Pancreas (tissue), 10 donors: ENCODE data around the gene ISYNA1. TPM values are rescaled to one million over a fixed set of nuclear protein-coding genes. Genes with fewer than 3 reads are reported as not detected.

Experiments used
- ATAC-seq, 4 donors: fragments of 200-7000 bp; cut with Tn5 transposase; one replicate each; pipeline versions ENCODE4 v1.8.0 to v1.9.1; 2020; ENCODE audit warnings: mild to moderate bottlenecking in 4 of 4, moderate library complexity in 4 of 4
- DNase-seq, 6 donors: peaks; one replicate each; pipeline ENCODE4 v3.0.0-alpha.2; 2020
- FAIRE-seq: peaks from 2 replicates; lab custom pipeline; 2012; peaks lifted over from hg19 to GRCh38; lab: Jason Lieb, UNC
- H3K27ac ChIP-seq, 4 donors: fragments of 200-600 bp; sonication (generic); 1 replicate in 3 of 4; 2 replicates in 1 of 4; pipeline versions ENCODE4 v1.5.0 to v1.8.0; 2020
- H3K27me3 ChIP-seq, 4 donors: fragments of 200-600 bp; one replicate each; pipeline ENCODE4 v1.8.0; 2021
- H3K36me3 ChIP-seq, 3 donors: fragments of 200-600 bp; sonication (generic) in 1 of 3; one replicate each; pipeline versions ENCODE4 v1.5.0 to v1.8.0; 2020 to 2021
- H3K4me1 ChIP-seq, 3 donors: fragments of 200-600 bp; one replicate each; pipeline ENCODE4 v1.8.0; 2021
- H3K4me3 ChIP-seq, 4 donors: fragments of 200-600 bp; sonication (generic) in 2 of 4; one replicate each; pipeline versions ENCODE4 v1.5.0 to v1.8.0; 2020 to 2021
- H3K9me3 ChIP-seq, 4 donors: fragments of 200-600 bp; one replicate each; pipeline ENCODE4 v1.8.0; 2021
- WGBS, 2 donors: extraction: QIAGEN DNeasy Blood & Tissue Kit; methylation state at CpG; one replicate each; pipeline ENCODE4 v1.1.7; 2013; 5-methylcytosine and 5-hydroxymethylcytosine counted together
- intact Hi-C, 3 donors: fragments of 100-400 bp; cut with DNase I; formaldehyde crosslinking; loops; one replicate each; pipeline versions ENCODE4 v1.11.1 to v1.14.2; 2022
- microRNA-seq, 2 donors: library from miRNA; unstranded; fragments of <30 nt; microRNA quantifications; one replicate each; pipeline versions ENCODE4 to v1.1.0, GENCODE V29; 2019 to 2020
- polyA plus RNA-seq, 2 donors: library from polyadenylated mRNA; stranded (reverse); fragments of 200-250 nt; gene quantifications; one replicate each; pipeline ENCODE4 v1.2.3, GENCODE V29; 2013
- total RNA-seq, 6 donors: library from RNA; stranded (reverse); fragmentation: NEBNext Ultra II Directional in 4 of 6; extraction: Animal tissue kit (Norgen Biotek cat#: 25700) in 4 of 6; gene quantifications; one replicate each; pipeline versions ENCODE4 v1.2.1 to v1.2.4, GENCODE V29; 2021 to 2023
- TF ChIP-seq, protein P1 (sequence below), 4 donors: fragments of 200-600 bp; sonication (generic) in 3 of 4; IDR thresholded peaks; one replicate each; pipeline versions ENCODE4 v1.5.0 to v1.8.0; 2021; ENCODE audit warnings: antibody characterized with exemption in 4 of 4
- donor health status: healthy with polysubstance abuse.
- donor health status: DM: no; HTN: no; CAD: no; lungs with moderate emphysema.
- donor health status: DM: no; HTN: no; CAD: no.
- donor health status: control.
- donor health status: control.
- donor health status: Bipolar disorder and iron deficiency.
- donor health status: DM: yes; HTN: yes; CAD: no.
- donor health status: DM: no; HTN: no; CAD: no.
- donor health status: DM: no; HTN: no; CAD: no.
- donor health status: DM: yes; HTN: yes; CAD: no.

ISYNA1 gene
- total and polyA plus RNA-seq, 8 donors, result 26.1 to 309 (median 48.2) TPM

DNA sequence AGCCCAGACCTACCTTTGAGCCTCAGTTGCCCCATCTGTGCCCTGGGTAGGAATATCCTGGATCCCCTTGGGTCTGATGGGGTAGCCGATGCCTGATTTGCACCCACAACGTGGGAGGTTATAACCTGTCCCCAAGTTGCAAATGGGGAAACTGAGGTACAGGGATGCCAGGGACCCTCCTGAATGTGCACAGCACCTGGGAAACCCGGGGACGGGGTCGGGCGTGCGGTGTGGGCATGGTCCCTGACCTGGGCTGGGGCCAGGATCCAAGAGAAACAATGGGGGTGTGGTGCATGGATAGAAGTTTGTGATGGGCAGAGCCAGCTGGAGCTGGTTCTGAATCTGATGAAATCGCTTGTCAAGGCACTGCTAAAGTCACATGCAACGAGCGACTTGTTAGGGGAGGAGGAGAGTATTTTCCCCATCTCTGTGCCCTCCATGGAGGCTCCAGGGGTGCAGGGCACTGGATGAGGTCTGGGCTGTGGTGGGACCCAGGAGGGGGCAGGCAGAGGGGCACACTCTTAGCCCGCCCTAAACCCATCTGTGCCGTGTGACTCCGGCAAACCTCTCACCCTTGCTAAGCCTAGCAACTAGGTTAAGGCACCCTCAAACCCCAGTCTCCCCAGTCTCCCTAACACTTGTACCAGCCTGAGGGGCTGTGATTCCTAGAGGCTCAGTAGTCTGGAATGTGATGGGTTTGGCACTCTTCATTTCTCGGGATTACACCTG, 51.2 kb downstream of the ISYNA1 start:
- FAIRE-seq (no peak), DNase-seq (peak in 1 of 6 donors; percentile 65), ATAC-seq (peak in 3 of 4 donors; percentile 4 to 8 (median 6))
- Histone ChIP-seq H3K36me3 (peaks cover 0 to 18% (median 0%) of the 10 kb centered on the region in 3 donors), H3K4me3 (peak overlapping the region; percentile 36 to 86 (median 52)), H3K27ac (peak overlapping the region; percentile 48 to 82 (median 70)), H3K4me1 (peaks cover 7 to 20% (median 10%) of the 10 kb centered on the region in 3 donors), H3K27me3 (no peaks in the 10 kb centered on the region), H3K9me3 (no peaks in the 10 kb centered on the region)
- 44 to 46% methylated on average over 13 to 14 of the region's 14 CpGs for WGBS, 2 donors
- TF ChIP-seq, protein P1, sequence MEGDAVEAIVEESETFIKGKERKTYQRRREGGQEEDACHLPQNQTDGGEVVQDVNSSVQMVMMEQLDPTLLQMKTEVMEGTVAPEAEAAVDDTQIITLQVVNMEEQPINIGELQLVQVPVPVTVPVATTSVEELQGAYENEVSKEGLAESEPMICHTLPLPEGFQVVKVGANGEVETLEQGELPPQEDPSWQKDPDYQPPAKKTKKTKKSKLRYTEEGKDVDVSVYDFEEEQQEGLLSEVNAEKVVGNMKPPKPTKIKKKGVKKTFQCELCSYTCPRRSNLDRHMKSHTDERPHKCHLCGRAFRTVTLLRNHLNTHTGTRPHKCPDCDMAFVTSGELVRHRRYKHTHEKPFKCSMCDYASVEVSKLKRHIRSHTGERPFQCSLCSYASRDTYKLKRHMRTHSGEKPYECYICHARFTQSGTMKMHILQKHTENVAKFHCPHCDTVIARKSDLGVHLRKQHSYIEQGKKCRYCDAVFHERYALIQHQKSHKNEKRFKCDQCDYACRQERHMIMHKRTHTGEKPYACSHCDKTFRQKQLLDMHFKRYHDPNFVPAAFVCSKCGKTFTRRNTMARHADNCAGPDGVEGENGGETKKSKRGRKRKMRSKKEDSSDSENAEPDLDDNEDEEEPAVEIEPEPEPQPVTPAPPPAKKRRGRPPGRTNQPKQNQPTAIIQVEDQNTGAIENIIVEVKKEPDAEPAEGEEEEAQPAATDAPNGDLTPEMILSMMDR (IDR thresholded peaks at IDR 0.05), result no peak
- intact Hi-C loops, result no loop called here

DNA sequence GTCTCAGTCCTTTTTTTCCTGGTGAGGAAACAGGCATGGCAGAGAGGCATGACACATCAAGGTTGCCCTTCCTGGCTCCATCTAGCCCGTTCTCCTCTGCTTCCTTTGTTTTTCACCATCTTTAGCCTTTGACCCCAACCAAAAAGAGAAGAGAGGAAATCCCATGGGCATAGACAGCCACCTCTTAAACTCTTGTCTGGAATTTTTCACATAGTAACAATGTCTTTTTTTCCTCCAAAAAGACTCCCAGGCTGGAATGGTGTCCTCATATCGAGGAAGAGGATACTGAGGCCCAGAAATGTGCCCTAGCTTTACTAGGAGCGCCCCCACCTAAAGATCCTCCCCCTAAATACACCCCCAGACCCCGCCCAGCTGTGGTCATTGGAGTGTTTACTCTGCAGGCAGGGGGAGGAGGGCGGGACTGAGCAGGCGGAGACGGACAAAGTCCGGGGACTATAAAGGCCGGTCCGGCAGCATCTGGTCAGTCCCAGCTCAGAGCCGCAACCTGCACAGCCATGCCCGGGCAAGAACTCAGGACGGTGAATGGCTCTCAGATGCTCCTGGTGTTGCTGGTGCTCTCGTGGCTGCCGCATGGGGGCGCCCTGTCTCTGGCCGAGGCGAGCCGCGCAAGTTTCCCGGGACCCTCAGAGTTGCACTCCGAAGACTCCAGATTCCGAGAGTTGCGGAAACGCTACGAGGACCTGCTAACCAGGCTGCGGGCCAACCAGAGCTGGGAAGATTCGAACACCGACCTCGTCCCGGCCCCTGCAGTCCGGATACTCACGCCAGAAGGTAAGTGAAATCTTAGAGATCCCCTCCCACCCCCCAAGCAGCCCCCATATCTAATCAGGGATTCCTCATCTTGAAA, 52.0 kb downstream of the ISYNA1 start, which contains the start of gene GDF15:
Gene GDF15, plus strand, starts transcription at position 484 of the 868 bp plus-strand sequence. Its CDS starts 32 bp downstream, at position 516.
- Histone ChIP-seq H3K27me3 (no peaks in the 10 kb centered on the region), H3K9me3 (no peaks in the 10 kb centered on the region), H3K4me1 (peaks cover 7 to 20% (median 10%) of the 10 kb centered on the region in 3 donors), H3K4me3 (peak within 1 kb of the TSS; percentile 36 to 86 (median 52)), H3K36me3 (peaks cover 0 to 18% (median 0%) of the 10 kb centered on the region in 3 donors), H3K27ac (peak within 1 kb of the TSS; percentile 48 to 82 (median 70))
- ATAC-seq (peak; percentile 70 to 83 (median 82)), FAIRE-seq (no peak), DNase-seq (peak; percentile 93 to 98 (median 95))
- TF ChIP-seq, protein P1 (IDR thresholded peaks at IDR 0.05), result peak; percentile 41 to 69 (median 60)
- WGBS, 2 donors, result 14 to 18% methylated on average over 32 to 33 of the region's 33 CpGs
- intact Hi-C loops, result no loop called here

DNA sequence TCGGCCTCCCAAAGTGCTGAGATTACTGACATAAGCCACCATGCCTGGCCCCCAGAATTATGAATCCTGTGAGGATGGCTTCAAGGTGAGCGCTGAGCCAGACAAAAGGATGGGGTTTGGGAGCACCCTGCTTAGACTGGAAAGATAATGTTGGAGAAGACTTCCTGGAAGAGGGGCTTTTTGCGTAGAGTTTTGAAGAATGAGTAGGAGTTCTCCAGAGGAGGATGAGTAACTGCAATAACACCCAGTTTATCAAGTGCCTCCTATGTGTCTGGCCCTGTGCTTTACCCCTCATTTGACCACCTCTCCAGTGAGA, 52.6 kb downstream of the ISYNA1 start:
- TF ChIP-seq, protein P1 (IDR thresholded peaks at IDR 0.05), result no peak

DNA sequence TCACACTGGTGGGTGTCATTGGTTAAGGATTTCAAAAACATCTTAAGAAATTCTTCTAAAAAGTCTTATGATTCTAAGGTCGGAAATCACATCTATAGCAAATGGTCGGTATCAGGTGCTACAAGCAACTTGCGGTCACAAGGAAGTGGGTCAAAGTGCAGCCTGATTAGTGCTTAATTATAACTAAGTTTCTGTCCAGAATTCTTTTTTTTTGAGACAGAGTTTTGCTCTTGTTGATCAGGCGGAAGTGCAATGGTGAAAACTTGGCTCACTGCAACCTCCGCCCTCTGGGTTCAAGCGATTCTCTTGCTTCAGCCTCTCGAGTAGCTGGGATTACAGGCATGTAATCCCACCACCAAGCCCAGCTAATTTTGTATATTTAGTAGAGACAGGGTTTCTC, 53.2 kb downstream of the ISYNA1 start:
- intact Hi-C loops, result no loop called here
- Histone ChIP-seq H3K27me3 (no peaks in the 10 kb centered on the region), H3K4me1 (peaks cover 12 to 32% (median 15%) of the 10 kb centered on the region in 3 donors)

More for the DNA sequence above, 52.6 kb downstream of the ISYNA1 start:
- WGBS, 2 donors, result 91 to 92% methylated on average over 3 of the region's 3 CpGs
- no peaks in the 10 kb centered on the region for H3K9me3 ChIP-seq
- intact Hi-C loops, result no loop called here
- DNase-seq, result no peak
- H3K36me3 ChIP-seq, result peaks cover 0 to 18% (median 0%) of the 10 kb centered on the region in 3 donors
- peak overlapping the region in 3 of 4 donors; percentile 48 to 82 (median 81) for H3K27ac ChIP-seq
- H3K4me3 ChIP-seq, result no peak overlapping the region
- ATAC-seq, result no peak
- no peak for FAIRE-seq
- no peaks in the 10 kb centered on the region for H3K27me3 ChIP-seq
- peaks cover 10 to 26% (median 13%) of the 10 kb centered on the region in 3 donors for H3K4me1 ChIP-seq

More for the DNA sequence above, 53.2 kb downstream of the ISYNA1 start:
- no peak overlapping the region for H3K4me3 ChIP-seq
- DNase-seq (no peak), FAIRE-seq (no peak), ATAC-seq (no peak)
- H3K27ac ChIP-seq, result peak overlapping the region in 3 of 4 donors; percentile 48 to 82 (median 81)
- 29 to 43% methylated on average over 7 of the region's 7 CpGs for WGBS, 2 donors
- H3K9me3 ChIP-seq, result no peaks in the 10 kb centered on the region
- TF ChIP-seq, protein P1 (IDR thresholded peaks at IDR 0.05), result no peak
- peaks cover 0 to 18% (median 0%) of the 10 kb centered on the region in 3 donors for H3K36me3 ChIP-seq

Small RNA genes within 50 kb of the gene (microRNA-seq; reads per million reads assigned to microRNA genes)
- gene MIR3189, result 0 to 0.59 reads per million in 2 donors

Other genes with a start within 250 kb of the ISYNA1 start
- gene MPV17L2, start 244.9 kb downstream of the ISYNA1 start, total RNA-seq, result 1 to 10 TPM; 2.8 to 6.2 (median 4.0) TPM
- gene MPV17L2, start 244.9 kb downstream of the ISYNA1 start, polyA plus RNA-seq, result 10 to 100 TPM in 1 of 2 donors, 1 to 10 TPM in 1; 9.9 to 10.4 TPM
- 1 to 10 TPM in 5 of 6 donors, under 1 TPM in 1; 0.79 to 2.6 (median 1.6) TPM for gene RAB3A, start 234.1 kb downstream of the ISYNA1 start, total RNA-seq
- gene RAB3A, start 234.1 kb downstream of the ISYNA1 start, polyA plus RNA-seq, result 1 to 10 TPM; 2.3 to 4.4 TPM
- under 1 TPM in 5 of 6 donors, not detected in 1; 0.12 to 0.59 (median 0.37) TPM for gene PDE4C, start 211.7 kb downstream of the ISYNA1 start, total RNA-seq
- gene PDE4C, start 211.7 kb downstream of the ISYNA1 start, polyA plus RNA-seq, result 1 to 10 TPM in 1 of 2 donors, under 1 TPM in 1; 0.16 to 1.3 TPM
- gene IQCN, start 163.7 kb downstream of the ISYNA1 start, total RNA-seq, result 1 to 10 TPM; 1.0 to 5.6 (median 1.6) TPM
- gene IQCN, start 163.7 kb downstream of the ISYNA1 start, polyA plus RNA-seq, result 10 to 100 TPM; 14.7 to 25.3 TPM
- gene JUND, start 156.5 kb downstream of the ISYNA1 start, total RNA-seq, result 100 to 1,000 TPM in 5 of 6 donors, 10 to 100 TPM in 1; 86.8 to 181 (median 137) TPM
- 100 to 1,000 TPM; 111 to 128 TPM for gene JUND, start 156.5 kb downstream of the ISYNA1 start, polyA plus RNA-seq
- 10 to 100 TPM; 16.5 to 39.0 (median 33.4) TPM for gene LSM4, start 115.1 kb downstream of the ISYNA1 start, total RNA-seq
- gene LSM4, start 115.1 kb downstream of the ISYNA1 start, polyA plus RNA-seq, result 10 to 100 TPM; 65.9 to 67.9 TPM
- gene PGPEP1, start 97.5 kb downstream of the ISYNA1 start, total RNA-seq, result 10 to 100 TPM; 32.9 to 44.4 (median 37.1) TPM
- 10 to 100 TPM; 10.4 to 20.7 TPM for gene PGPEP1, start 97.5 kb downstream of the ISYNA1 start, polyA plus RNA-seq
- gene GDF15, start 52.0 kb downstream of the ISYNA1 start, total RNA-seq, result 100 to 1,000 TPM in 2 of 6 donors, 10 to 100 TPM in 4; 33.3 to 277 (median 43.5) TPM
- 10 to 100 TPM; 28.1 to 57.7 TPM for gene GDF15, start 52.0 kb downstream of the ISYNA1 start, polyA plus RNA-seq
- 1 to 10 TPM in 3 of 6 donors, under 1 TPM in 3; 0.14 to 6.1 (median 1.2) TPM for gene LRRC25, start 40.5 kb downstream of the ISYNA1 start, total RNA-seq
- gene LRRC25, start 40.5 kb downstream of the ISYNA1 start, polyA plus RNA-seq, result 1 to 10 TPM in 1 of 2 donors, under 1 TPM in 1; 0.85 to 1.0 TPM
- 10 to 100 TPM; 20.5 to 33.8 (median 23.7) TPM for gene SSBP4, start 18.7 kb downstream of the ISYNA1 start, total RNA-seq
- gene SSBP4, start 18.7 kb downstream of the ISYNA1 start, polyA plus RNA-seq, result 100 to 1,000 TPM in 1 of 2 donors, 10 to 100 TPM in 1; 77.5 to 116 TPM
- gene ELL, start 83.9 kb upstream of the ISYNA1 start, total RNA-seq, result 10 to 100 TPM in 1 of 6 donors, 1 to 10 TPM in 5; 5.8 to 10.5 (median 9.3) TPM
- gene ELL, start 83.9 kb upstream of the ISYNA1 start, polyA plus RNA-seq, result 10 to 100 TPM; 10.3 to 13.4 TPM
- gene FKBP8, start 105.4 kb upstream of the ISYNA1 start, total RNA-seq, result 100 to 1,000 TPM in 2 of 6 donors, 10 to 100 TPM in 4; 73.8 to 104 (median 87.9) TPM
- 100 to 1,000 TPM; 198 to 218 TPM for gene FKBP8, start 105.4 kb upstream of the ISYNA1 start, polyA plus RNA-seq
- gene KXD1, start 119.7 kb upstream of the ISYNA1 start, total RNA-seq, result 10 to 100 TPM; 33.4 to 46.2 (median 41.9) TPM
- 10 to 100 TPM; 48.7 to 66.9 TPM for gene KXD1, start 119.7 kb upstream of the ISYNA1 start, polyA plus RNA-seq
- gene UBA52, start 133.7 kb upstream of the ISYNA1 start, total RNA-seq, result 100 to 1,000 TPM; 522 to 838 (median 679) TPM
- gene UBA52, start 133.7 kb upstream of the ISYNA1 start, polyA plus RNA-seq, result 100 to 1,000 TPM; 402 to 680 TPM
- 10 to 100 TPM; 30.0 to 46.2 (median 36.1) TPM for gene REX1BD, start 150.7 kb upstream of the ISYNA1 start, total RNA-seq
- 100 to 1,000 TPM; 122 to 158 TPM for gene REX1BD, start 150.7 kb upstream of the ISYNA1 start, polyA plus RNA-seq
- 1 to 10 TPM in 5 of 6 donors, under 1 TPM in 1; 0.87 to 9.1 (median 4.1) TPM for gene CRLF1, start 168.7 kb upstream of the ISYNA1 start, total RNA-seq
- 10 to 100 TPM in 1 of 2 donors, 1 to 10 TPM in 1; 9.6 to 20.3 TPM for gene CRLF1, start 168.7 kb upstream of the ISYNA1 start, polyA plus RNA-seq
- gene TMEM59L, start 174.7 kb upstream of the ISYNA1 start, total RNA-seq, result 1 to 10 TPM in 2 of 6 donors, under 1 TPM in 4; 0.56 to 4.4 (median 0.94) TPM
- 1 to 10 TPM; 5.2 to 8.9 TPM for gene TMEM59L, start 174.7 kb upstream of the ISYNA1 start, polyA plus RNA-seq
- 1 to 10 TPM; 4.6 to 7.8 (median 6.0) TPM for gene KLHL26, start 198.9 kb upstream of the ISYNA1 start, total RNA-seq
- 1 to 10 TPM; 3.2 to 4.1 TPM for gene KLHL26, start 198.9 kb upstream of the ISYNA1 start, polyA plus RNA-seq
- 1 to 10 TPM; 5.2 to 8.1 (median 6.5) TPM for gene CRTC1, start 245.5 kb upstream of the ISYNA1 start, total RNA-seq
- 10 to 100 TPM; 12.4 to 18.1 TPM for gene CRTC1, start 245.5 kb upstream of the ISYNA1 start, polyA plus RNA-seq